NT2/D1 (cell line): ENCODE results near the gene MRPL49.

Source experiments
- SUZ12 ChIP-seq: IDR thresholded peaks from 2 replicates; pipeline ENCODE4 v1.6.1; 2011; ENCODE audit not compliant: insufficient read length, insufficient read depth; ENCODE audit errors: extremely low read depth
- ZNF274 ChIP-seq: IDR thresholded peaks from 2 replicates; pipeline ENCODE4 v1.6.1; 2011; ENCODE audit warnings: mild to moderate bottlenecking, low read depth, low read length

DNA sequence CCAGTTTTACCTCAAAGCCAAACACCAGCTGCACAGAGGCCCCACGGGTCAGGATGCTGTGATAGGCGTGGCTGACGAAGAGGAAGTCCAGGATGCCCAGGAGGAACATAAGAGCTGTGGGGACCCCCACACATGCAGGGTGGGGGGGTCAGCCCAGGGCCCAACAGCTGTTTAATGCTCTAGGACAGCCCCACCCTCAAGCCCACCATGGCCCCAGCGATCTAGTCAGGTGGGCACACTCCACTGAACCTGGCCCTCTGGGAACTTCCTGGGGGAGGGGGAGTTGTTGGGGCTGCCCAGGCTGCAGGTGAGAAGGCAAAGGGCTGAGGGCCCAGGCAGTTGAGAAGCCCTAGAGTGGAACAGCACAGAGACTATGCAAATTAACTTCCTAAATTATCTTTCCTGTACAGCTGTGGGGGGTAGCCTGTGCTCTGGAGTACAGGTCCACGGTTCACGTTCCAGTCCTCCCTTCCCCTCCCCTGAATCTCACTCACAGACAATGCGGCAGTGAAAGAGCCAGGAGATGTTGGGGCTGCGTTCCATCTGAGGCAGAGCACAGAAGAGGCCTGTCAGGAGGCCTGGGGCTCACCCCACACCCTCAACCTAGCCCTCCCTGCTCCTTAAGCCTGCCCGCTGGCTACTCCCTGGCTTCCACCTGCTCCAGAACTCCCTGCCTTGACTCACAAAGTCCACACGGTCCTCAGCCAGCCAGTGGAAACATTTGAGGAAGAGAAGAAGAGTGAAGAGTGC, 10.3 kb downstream of the MRPL49 start:
- TF ChIP-seq ZNF274 (no peak), SUZ12 (no peak)
